Measurements from ENCODE around the gene CFL1. TPM values are rescaled to one million over a fixed set of nuclear protein-coding genes. Genes with fewer than 3 reads are reported as not detected.

CFL1 gene
- total and polyA plus RNA-seq, 9 donors: 215 to 693 (median 476) TPM

DNA sequence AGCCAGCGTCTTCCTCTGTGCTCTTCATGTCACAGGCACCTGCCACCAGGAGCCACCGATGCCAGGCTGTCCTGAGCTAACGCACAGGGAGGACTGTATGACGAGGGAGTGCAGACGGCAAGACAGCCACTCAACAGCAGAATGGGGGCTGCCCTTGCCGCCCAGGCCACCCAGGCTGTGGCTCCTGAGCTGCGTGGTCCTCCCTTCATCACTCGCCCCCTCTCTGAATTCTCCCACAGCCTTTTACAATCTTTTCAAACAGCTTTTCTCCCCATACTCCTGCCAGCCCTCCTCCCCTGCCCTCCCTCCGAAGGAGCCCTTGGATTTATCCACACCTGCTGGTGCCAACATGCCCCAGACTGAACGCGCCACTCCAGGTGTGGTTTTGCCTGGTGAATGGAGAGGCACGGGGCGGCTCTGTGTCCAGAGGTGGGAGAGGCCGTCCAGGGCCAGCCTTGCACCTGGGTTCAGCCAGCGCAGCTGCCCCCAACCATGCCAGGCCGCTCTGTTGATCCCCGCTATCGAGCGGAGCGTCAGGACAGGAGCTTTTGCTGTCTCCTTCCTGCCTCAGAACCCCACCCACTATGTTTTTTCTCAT lies 49.1 kb downstream of the CFL1 start:
- intact Hi-C loops (cut with DNase I): no loop called here
- DNase-seq: no peak
- TF ChIP-seq, protein P1, sequence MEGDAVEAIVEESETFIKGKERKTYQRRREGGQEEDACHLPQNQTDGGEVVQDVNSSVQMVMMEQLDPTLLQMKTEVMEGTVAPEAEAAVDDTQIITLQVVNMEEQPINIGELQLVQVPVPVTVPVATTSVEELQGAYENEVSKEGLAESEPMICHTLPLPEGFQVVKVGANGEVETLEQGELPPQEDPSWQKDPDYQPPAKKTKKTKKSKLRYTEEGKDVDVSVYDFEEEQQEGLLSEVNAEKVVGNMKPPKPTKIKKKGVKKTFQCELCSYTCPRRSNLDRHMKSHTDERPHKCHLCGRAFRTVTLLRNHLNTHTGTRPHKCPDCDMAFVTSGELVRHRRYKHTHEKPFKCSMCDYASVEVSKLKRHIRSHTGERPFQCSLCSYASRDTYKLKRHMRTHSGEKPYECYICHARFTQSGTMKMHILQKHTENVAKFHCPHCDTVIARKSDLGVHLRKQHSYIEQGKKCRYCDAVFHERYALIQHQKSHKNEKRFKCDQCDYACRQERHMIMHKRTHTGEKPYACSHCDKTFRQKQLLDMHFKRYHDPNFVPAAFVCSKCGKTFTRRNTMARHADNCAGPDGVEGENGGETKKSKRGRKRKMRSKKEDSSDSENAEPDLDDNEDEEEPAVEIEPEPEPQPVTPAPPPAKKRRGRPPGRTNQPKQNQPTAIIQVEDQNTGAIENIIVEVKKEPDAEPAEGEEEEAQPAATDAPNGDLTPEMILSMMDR (IDR thresholded peaks at IDR 0.05): no peak
- TF ChIP-seq EP300 (IDR thresholded peaks at IDR 0.05) (no peak), POLR2A (IDR thresholded peaks at IDR 0.05) (no peak)
- no peaks in the 10 kb centered on the region for H3K36me3 ChIP-seq
- no peaks in the 10 kb centered on the region for H3K27me3 ChIP-seq
- H3K4me1 ChIP-seq (ENCODE audit: insufficient read depth): no peaks in the 10 kb centered on the region
- WGBS, 3 donors: 65 to 73% (median 66%) methylated on average over 20 of the region's 20 CpGs
- no peak overlapping the region for H3K27ac ChIP-seq
- H3K4me3 ChIP-seq: no peak overlapping the region
- no peaks in the 10 kb centered on the region for H3K9me3 ChIP-seq

- no peaks in the 10 kb centered on the region for H3K4me1 ChIP-seq (ENCODE audit: insufficient read depth)
- intact Hi-C loops (cut with DNase I): no loop called here
- TF ChIP-seq EP300 (IDR thresholded peaks at IDR 0.05): no peak
- H3K9me3 ChIP-seq: no peaks in the 10 kb centered on the region
- no peaks in the 10 kb centered on the region for H3K27me3 ChIP-seq
- H3K4me3 ChIP-seq: no peak overlapping the region
- no peak for DNase-seq
- 46 to 71% (median 49%) methylated on average over 6 of the region's 6 CpGs for WGBS, 3 donors
- no peaks in the 10 kb centered on the region for H3K36me3 ChIP-seq
- no peak overlapping the region for H3K27ac ChIP-seq
Measured at GRCh38 chr11:65806979-65807378, 51.0 kb downstream of the CFL1 start.

Other genes with a start within 250 kb of the CFL1 start
- 10 to 100 TPM; 23.2 to 51.9 (median 46.0) TPM for gene MAP3K11, start 244.0 kb downstream of the CFL1 start, total RNA-seq
- 10 to 100 TPM in 1 of 2 donors, 1 to 10 TPM in 1; 6.7 to 27.9 TPM for gene MAP3K11, start 244.0 kb downstream of the CFL1 start, polyA plus RNA-seq
- gene PCNX3, start 242.4 kb downstream of the CFL1 start, total RNA-seq: 10 to 100 TPM; 10.6 to 42.1 (median 28.2) TPM
- gene PCNX3, start 242.4 kb downstream of the CFL1 start, polyA plus RNA-seq: 10 to 100 TPM in 1 of 2 donors, 1 to 10 TPM in 1; 3.3 to 14.8 TPM
- gene SIPA1, start 220.1 kb downstream of the CFL1 start, total RNA-seq: 10 to 100 TPM; 15.0 to 48.2 (median 42.6) TPM
- gene SIPA1, start 220.1 kb downstream of the CFL1 start, polyA plus RNA-seq: 10 to 100 TPM; 10.0 to 26.7 TPM
- 100 to 1,000 TPM in 1 of 7 donors, 10 to 100 TPM in 6; 50.8 to 102 (median 91.6) TPM for gene RELA, start 195.3 kb downstream of the CFL1 start, total RNA-seq
- gene RELA, start 195.3 kb downstream of the CFL1 start, polyA plus RNA-seq: 10 to 100 TPM; 52.0 to 55.0 TPM
- gene KAT5, start 145.9 kb downstream of the CFL1 start, total RNA-seq: 100 to 1,000 TPM in 1 of 7 donors, 10 to 100 TPM in 6; 64.5 to 110 (median 78.2) TPM
- 10 to 100 TPM; 56.1 to 67.0 TPM for gene KAT5, start 145.9 kb downstream of the CFL1 start, polyA plus RNA-seq
- gene RNASEH2C, start 137.4 kb downstream of the CFL1 start, total RNA-seq: 100 to 1,000 TPM in 1 of 7 donors, 10 to 100 TPM in 6; 42.5 to 154 (median 49.7) TPM
- gene RNASEH2C, start 137.4 kb downstream of the CFL1 start, polyA plus RNA-seq: 10 to 100 TPM; 17.9 to 67.2 TPM
- 10 to 100 TPM in 2 of 7 donors, 1 to 10 TPM in 5; 4.6 to 14.7 (median 8.6) TPM for gene AP5B1, start 77.2 kb downstream of the CFL1 start, total RNA-seq
- 1 to 10 TPM; 2.3 to 6.6 TPM for gene AP5B1, start 77.2 kb downstream of the CFL1 start, polyA plus RNA-seq
- 1 to 10 TPM in 1 of 7 donors, under 1 TPM in 2, not detected in 4; 0.24 to 3.6 (median 0.31) TPM for gene OVOL1, start 71.1 kb downstream of the CFL1 start, total RNA-seq
- not detected for gene OVOL1, start 71.1 kb downstream of the CFL1 start, polyA plus RNA-seq
- 1 to 10 TPM in 4 of 7 donors, under 1 TPM in 2, not detected in 1; 0.66 to 3.0 (median 1.6) TPM for gene SNX32, start 24.2 kb downstream of the CFL1 start, total RNA-seq
- under 1 TPM; 0.40 to 0.80 TPM for gene SNX32, start 24.2 kb downstream of the CFL1 start, polyA plus RNA-seq
- gene MUS81, start 2.3 kb upstream of the CFL1 start, total RNA-seq: 10 to 100 TPM; 36.9 to 87.0 (median 55.7) TPM
- gene MUS81, start 2.3 kb upstream of the CFL1 start, polyA plus RNA-seq: 10 to 100 TPM; 15.9 to 55.9 TPM
- gene EFEMP2, start 14.6 kb upstream of the CFL1 start, total RNA-seq: 100 to 1,000 TPM in 5 of 7 donors, 10 to 100 TPM in 2; 48.2 to 172 (median 144) TPM
- 100 to 1,000 TPM in 1 of 2 donors, 10 to 100 TPM in 1; 46.6 to 109 TPM for gene EFEMP2, start 14.6 kb upstream of the CFL1 start, polyA plus RNA-seq
- 1 to 10 TPM in 2 of 7 donors, under 1 TPM in 5; 0.30 to 1.3 (median 0.81) TPM for gene CTSW, start 21.7 kb upstream of the CFL1 start, total RNA-seq
- gene CTSW, start 21.7 kb upstream of the CFL1 start, polyA plus RNA-seq: under 1 TPM; 0.75 to 0.91 TPM
- gene FIBP, start 30.3 kb upstream of the CFL1 start, total RNA-seq: 10 to 100 TPM; 32.5 to 71.7 (median 44.2) TPM
- gene FIBP, start 30.3 kb upstream of the CFL1 start, polyA plus RNA-seq: 10 to 100 TPM; 40.1 to 74.2 TPM
- 10 to 100 TPM; 31.5 to 85.0 (median 58.1) TPM for gene CCDC85B, start 32.5 kb upstream of the CFL1 start, total RNA-seq
- gene CCDC85B, start 32.5 kb upstream of the CFL1 start, polyA plus RNA-seq: 10 to 100 TPM in 1 of 2 donors, not detected in 1; 41.5 TPM
- gene FOSL1, start 42.2 kb upstream of the CFL1 start, total RNA-seq: 1 to 10 TPM in 4 of 7 donors, under 1 TPM in 3; 0.61 to 9.4 (median 1.1) TPM
- gene FOSL1, start 42.2 kb upstream of the CFL1 start, polyA plus RNA-seq: 1 to 10 TPM in 1 of 2 donors, under 1 TPM in 1; 0.94 to 1.0 TPM
- 10 to 100 TPM; 13.7 to 70.5 (median 38.4) TPM for gene C11orf68, start 60.9 kb upstream of the CFL1 start, total RNA-seq
- gene C11orf68, start 60.9 kb upstream of the CFL1 start, polyA plus RNA-seq: 10 to 100 TPM; 20.5 to 57.8 TPM
- 10 to 100 TPM; 40.2 to 84.4 (median 78.3) TPM for gene DRAP1, start 61.2 kb upstream of the CFL1 start, total RNA-seq
- gene DRAP1, start 61.2 kb upstream of the CFL1 start, polyA plus RNA-seq: 10 to 100 TPM; 22.2 to 86.7 TPM
- gene TSGA10IP, start 87.3 kb upstream of the CFL1 start, total RNA-seq: not detected
- gene TSGA10IP, start 87.3 kb upstream of the CFL1 start, polyA plus RNA-seq: not detected
- gene SART1, start 103.6 kb upstream of the CFL1 start, total RNA-seq: 10 to 100 TPM; 41.4 to 64.9 (median 57.0) TPM
- gene SART1, start 103.6 kb upstream of the CFL1 start, polyA plus RNA-seq: 10 to 100 TPM in 1 of 2 donors, 1 to 10 TPM in 1; 8.8 to 52.4 TPM
- gene EIF1AD, start 144.0 kb upstream of the CFL1 start, total RNA-seq: 10 to 100 TPM; 15.2 to 42.1 (median 30.2) TPM
- gene EIF1AD, start 144.0 kb upstream of the CFL1 start, polyA plus RNA-seq: 10 to 100 TPM; 21.3 to 31.7 TPM
- 100 to 1,000 TPM in 5 of 7 donors, 10 to 100 TPM in 2; 42.1 to 268 (median 161) TPM for gene BANF1, start 144.3 kb upstream of the CFL1 start, total RNA-seq
- 100 to 1,000 TPM; 207 to 222 TPM for gene BANF1, start 144.3 kb upstream of the CFL1 start, polyA plus RNA-seq
- gene CST6, start 153.8 kb upstream of the CFL1 start, total RNA-seq: 10 to 100 TPM in 1 of 7 donors, under 1 TPM in 4, not detected in 2; 0.32 to 25.4 (median 0.84) TPM
- gene CST6, start 153.8 kb upstream of the CFL1 start, polyA plus RNA-seq: under 1 TPM in 1 of 2 donors, not detected in 1; 0.30 TPM
- under 1 TPM in 1 of 7 donors, not detected in 6; 0.25 TPM for gene CATSPER1, start 168.3 kb upstream of the CFL1 start, total RNA-seq
- not detected for gene CATSPER1, start 168.3 kb upstream of the CFL1 start, polyA plus RNA-seq
- gene GAL3ST3, start 191.0 kb upstream of the CFL1 start, total RNA-seq: 1 to 10 TPM in 1 of 7 donors, under 1 TPM in 3, not detected in 3; 0.20 to 3.3 (median 0.70) TPM
- under 1 TPM in 1 of 2 donors, not detected in 1; 0.08 TPM for gene GAL3ST3, start 191.0 kb upstream of the CFL1 start, polyA plus RNA-seq
- gene SF3B2, start 194.2 kb upstream of the CFL1 start, total RNA-seq: 100 to 1,000 TPM; 113 to 199 (median 189) TPM
- gene SF3B2, start 194.2 kb upstream of the CFL1 start, polyA plus RNA-seq: 100 to 1,000 TPM; 132 to 203 TPM
- 10 to 100 TPM; 22.4 to 83.9 (median 73.9) TPM for gene PACS1, start 212.1 kb upstream of the CFL1 start, total RNA-seq
- gene PACS1, start 212.1 kb upstream of the CFL1 start, polyA plus RNA-seq: 10 to 100 TPM; 31.3 to 92.9 TPM

Data from ovary (tissue), 9 donors.